Measurements from ENCODE around the gene CDCA8.

- TF ChIP-seq CTCF (IDR thresholded peaks at IDR 0.05) (no peak), EP300 (IDR thresholded peaks at IDR 0.05) (no peak)
Observed at GRCh38 chr1:37734629-37735591, 42.6 kb downstream of the CDCA8 start.
